T-cell (primary cell): ENCODE data around the gene MICOS13. TPM values are rescaled to one million over a fixed set of nuclear protein-coding genes. Genes with fewer than 3 reads are reported as not detected.
A peak's percentile ranks its signal among the peaks of the same experiment; 100 is the strongest.

Source experiments
- ATAC-seq, 4 experiments: fragments of 200-7000 bp in 3 of 4; fragments of 150-1000 bp in 1 of 4; cut with Tn5 transposase; replicated peaks in 1 of 4; 1 replicate in 3 of 4; 2 replicates in 1 of 4; pipeline ENCODE4 v1.10.0; 2021; ENCODE audit warnings: moderate library complexity in 3 of 4, mild to moderate bottlenecking in 2 of 4, moderate number of reproducible peaks in 1 of 4
- CTCF ChIA-PET, 2 donors: fragments of 300-600 bp; sonication (Branson Sonifier 250); formaldehyde crosslinking; loops; one replicate each; lab custom pipeline; 2022; ENCODE audit warnings: antibody characterized with exemption in 2 of 2; lab: Charles Lee
- POLR2A ChIA-PET, 2 donors: fragments of 300-600 bp; sonication (Branson Sonifier 250); formaldehyde crosslinking; loops; one replicate each; lab custom pipeline; 2022; ENCODE audit warnings: antibody characterized with exemption in 2 of 2; lab: Charles Lee
- DNase-seq, 35 experiments: peaks; one replicate each; pipeline versions ENCODE4 v3.0.0 to v3.0.0-alpha.2; 2013 to 2023
- H3K27ac ChIP-seq: one replicate; pipeline ENCODE4 v1.5.1; 2013; ENCODE audit warnings: low read length
- H3K27me3 ChIP-seq, 2 experiments: replicated peaks in 1 of 2; 1 replicate in 1 of 2; 2 replicates in 1 of 2; pipeline versions ENCODE4 v1.6.1 to v1.7.0; 2013; ENCODE audit warnings: low read length in 1 of 2, mixed read lengths in 1 of 2; ENCODE audit not compliant: control insufficient read depth in 2 of 2, insufficient read depth in 2 of 2; ENCODE audit errors: extremely low read depth in 1 of 2
- H3K36me3 ChIP-seq, 2 donors: 1 replicate in 1 of 2; 2 replicates in 1 of 2; pipeline versions ENCODE4 v1.6.1 to v1.7.0; 2013; ENCODE audit warnings: low read length in 1 of 2; ENCODE audit not compliant: control insufficient read depth in 2 of 2, insufficient read depth in 1 of 2; ENCODE audit errors: extremely low read depth in 1 of 2
- H3K4me1 ChIP-seq, 2 experiments: 1 replicate in 1 of 2; 2 replicates in 1 of 2; pipeline versions ENCODE4 v1.6.1 to v1.7.0; 2013; ENCODE audit warnings: low read length in 2 of 2, mixed read lengths in 1 of 2; ENCODE audit not compliant: insufficient read depth in 2 of 2, control insufficient read depth in 1 of 2; ENCODE audit errors: extremely low read depth in 1 of 2
- H3K4me3 ChIP-seq, 2 donors: 1 replicate in 1 of 2; 2 replicates in 1 of 2; pipeline versions ENCODE4 v1.5.1 to v1.7.0; 2013; ENCODE audit warnings: mild to moderate bottlenecking in 2 of 2, low read length in 1 of 2, moderate library complexity in 1 of 2; ENCODE audit not compliant: control insufficient read depth in 1 of 2; ENCODE audit errors: extremely low read depth in 1 of 2
- H3K9me3 ChIP-seq: 2 replicates; pipeline ENCODE4 v1.7.0; 2013
- H3K27ac Mint-ChIP-seq, 2 donors: one replicate each; pipeline ENCODE4 v1.8.0; 2020 to 2021; ENCODE audit warnings: mild to moderate bottlenecking in 2 of 2, mixed read lengths in 2 of 2
- H3K27me3 Mint-ChIP-seq, 2 donors: one replicate each; pipeline ENCODE4 v1.8.0; 2021 to 2022; ENCODE audit warnings: mixed read lengths in 2 of 2
- H3K36me3 Mint-ChIP-seq: one replicate; pipeline ENCODE4 v1.8.0; 2021; ENCODE audit warnings: mixed read lengths
- H3K4me1 Mint-ChIP-seq, 3 donors: one replicate each; pipeline ENCODE4 v1.8.0; 2020 to 2022; ENCODE audit warnings: mixed read lengths in 3 of 3, mild to moderate bottlenecking in 1 of 3
- H3K4me3 Mint-ChIP-seq, 3 donors: one replicate each; pipeline ENCODE4 v1.8.0; 2020 to 2022; ENCODE audit warnings: mild to moderate bottlenecking in 3 of 3, mixed read lengths in 3 of 3, moderate library complexity in 3 of 3
- H3K9me3 Mint-ChIP-seq, 3 donors: one replicate each; pipeline ENCODE4 v1.8.0; 2020 to 2022; ENCODE audit warnings: mixed read lengths in 3 of 3
- WGBS: methylation state at CpG from one replicate; pipeline ENCODE4 v1.1.5; 2013; ENCODE audit warnings: missing lambda C conversion rate; ENCODE audit not compliant: insufficient coverage; 5-methylcytosine and 5-hydroxymethylcytosine counted together
- total RNA-seq, 35 experiments: library from RNA in 6 of 35; stranded (reverse) in 6 of 35; fragments of 120-200 nt in 1 of 35; gene quantifications; one replicate each; pipeline versions ENCODE4 v1.2.1 to v1.2.4 and lab custom pipeline; 2013 to 2026

MICOS13 gene
- total RNA-seq, 5 donors from 2014 or later (not counting 1 experiment from before 2014, with no cell fraction given) = 29.3 to 64.5 (median 57.0) TPM

GRCh38 chr19:5684694-5685430 is 4.5 kb upstream of the MICOS13 start:
- WGBS = 88% methylated on average over 17 of the region's 22 CpGs
- H3K36me3 Mint-ChIP-seq = no peaks in the 10 kb centered on the region
- ATAC-seq (no peak), DNase-seq (no peak)
- no peaks in the 10 kb centered on the region for H3K9me3 Mint-ChIP-seq
- H3K4me3 ChIP-seq = no peak overlapping the region
- no peaks in the 10 kb centered on the region for H3K9me3 ChIP-seq
- H3K36me3 ChIP-seq = no peaks in the 10 kb centered on the region
- ChIA-PET POLR2A (no interaction called here), CTCF (no interaction called here)
- H3K27ac Mint-ChIP-seq = no peak overlapping the region
- H3K27me3 ChIP-seq = no peaks in the 10 kb centered on the region
- peaks cover 3 to 40% of the 10 kb centered on the region in 2 experiments for H3K4me1 ChIP-seq
- H3K4me3 Mint-ChIP-seq = no peak overlapping the region
- peaks cover 29 to 39% (median 37%) of the 10 kb centered on the region in 3 donors for H3K4me1 Mint-ChIP-seq
- no peak overlapping the region for H3K27ac ChIP-seq
- no peaks in the 10 kb centered on the region for H3K27me3 Mint-ChIP-seq

GRCh38 chr19:5683177-5683886 is 3.0 kb upstream of the MICOS13 start:
- Mint-ChIP-seq H3K36me3 (no peaks in the 10 kb centered on the region), H3K9me3 (no peaks in the 10 kb centered on the region), H3K4me1 (peaks cover 35 to 45% (median 41%) of the 10 kb centered on the region in 3 donors), H3K27ac (peak overlapping the region; percentile 31 to 63), H3K27me3 (no peaks in the 10 kb centered on the region), H3K4me3 (peak overlapping the region in 2 of 3 donors; percentile 65 to 84)
- ATAC-seq (no peak), DNase-seq (no peak)
- H3K9me3 ChIP-seq = no peaks in the 10 kb centered on the region
- no peak overlapping the region for H3K27ac ChIP-seq
- H3K4me1 ChIP-seq = peaks cover 5 to 47% of the 10 kb centered on the region in 2 experiments
- no peaks in the 10 kb centered on the region for H3K27me3 ChIP-seq
- ChIA-PET CTCF (no interaction called here), POLR2A (no interaction called here)
- peaks cover under 1 to 1% of the 10 kb centered on the region in 2 donors for H3K36me3 ChIP-seq
- no peak overlapping the region for H3K4me3 ChIP-seq
- 90% methylated on average over 3 of the region's 10 CpGs for WGBS

- H3K9me3 Mint-ChIP-seq = no peaks in the 10 kb centered on the region
Measured at GRCh38 chr19:5682107-5682482, 1.8 kb upstream of the MICOS13 start.

GRCh38 chr19:5681391-5682106 is 1.2 kb upstream of the MICOS13 start:
- 70% methylated on average over 14 of the region's 17 CpGs for WGBS
- Histone ChIP-seq H3K4me3 (peak overlapping the region; percentile 79 to 80), H3K4me1 (peaks cover 5 to 31% of the 10 kb centered on the region in 2 experiments), H3K36me3 (peaks cover 3% of the 10 kb centered on the region in 2 donors), H3K9me3 (no peaks in the 10 kb centered on the region), H3K27ac (no peak overlapping the region), H3K27me3 (no peaks in the 10 kb centered on the region)
- no peak for ATAC-seq
- Mint-ChIP-seq H3K27ac (peak overlapping the region; percentile 52 to 64), H3K9me3 (no peaks in the 10 kb centered on the region), H3K4me1 (peaks cover 31 to 40% (median 36%) of the 10 kb centered on the region in 3 donors), H3K4me3 (peak overlapping the region; percentile 50 to 84 (median 56)), H3K27me3 (no peaks in the 10 kb centered on the region), H3K36me3 (no peaks in the 10 kb centered on the region)
- ChIA-PET CTCF (no interaction called here), POLR2A (no interaction called here)
- DNase-seq = no peak

More at GRCh38 chr19:5682107-5682482, 1.8 kb upstream of the MICOS13 start:
- no peak for DNase-seq
- Histone ChIP-seq H3K4me1 (peaks cover 5 to 36% of the 10 kb centered on the region in 2 experiments), H3K36me3 (peaks cover 3% of the 10 kb centered on the region in 2 donors), H3K9me3 (no peaks in the 10 kb centered on the region), H3K4me3 (no peak overlapping the region), H3K27ac (no peak overlapping the region), H3K27me3 (no peaks in the 10 kb centered on the region)
- ChIA-PET CTCF (no interaction called here), POLR2A (no interaction called here)
- WGBS = 95% methylated on average over 3 of the region's 3 CpGs
- Mint-ChIP-seq H3K4me1 (peaks cover 31 to 41% (median 38%) of the 10 kb centered on the region in 3 donors), H3K36me3 (no peaks in the 10 kb centered on the region), H3K4me3 (peak overlapping the region; percentile 50 to 84 (median 56)), H3K27ac (peak overlapping the region; percentile 12 to 60), H3K27me3 (no peaks in the 10 kb centered on the region)
- ATAC-seq = no peak

- H3K36me3 Mint-ChIP-seq = no peaks in the 10 kb centered on the region
- H3K27me3 Mint-ChIP-seq = no peaks in the 10 kb centered on the region
- H3K4me1 ChIP-seq = peaks cover 5 to 25% of the 10 kb centered on the region in 2 experiments
- H3K4me3 Mint-ChIP-seq = peak overlapping the region; percentile 84 to 97 (median 90)
- H3K4me3 ChIP-seq = peak overlapping the region; percentile 79 to 80
- H3K27me3 ChIP-seq = no peaks in the 10 kb centered on the region
- peak overlapping the region; percentile 97 to 100 for H3K27ac Mint-ChIP-seq
- ATAC-seq (no peak), DNase-seq (no peak)
- peaks cover 28 to 32% (median 32%) of the 10 kb centered on the region in 3 donors for H3K4me1 Mint-ChIP-seq
- CTCF ChIA-PET = no interaction called here
- no peaks in the 10 kb centered on the region for H3K9me3 Mint-ChIP-seq
- POLR2A ChIA-PET = no interaction called here
- WGBS = 0% methylated on average over 14 of the region's 23 CpGs
- peaks cover 3% of the 10 kb centered on the region in 2 donors for H3K36me3 ChIP-seq
- H3K27ac ChIP-seq = peak overlapping the region; percentile 99
- H3K9me3 ChIP-seq = no peaks in the 10 kb centered on the region
Measured at GRCh38 chr19:5680084-5680436, 256 bp downstream of the MICOS13 start.
